HG02840 (cell line): Measurements from ENCODE around the gene NR4A1.

Experiments
- ATAC-seq: cut with Tn5 transposase; IDR thresholded peaks from one replicate; pipeline ENCODE4 v1.9.1; 2021; ENCODE audit warnings: mild to moderate bottlenecking, moderate library complexity, moderate number of reproducible peaks; ENCODE audit not compliant: unreplicated experiment, low FRiP score

Gene NR4A1

DNA sequence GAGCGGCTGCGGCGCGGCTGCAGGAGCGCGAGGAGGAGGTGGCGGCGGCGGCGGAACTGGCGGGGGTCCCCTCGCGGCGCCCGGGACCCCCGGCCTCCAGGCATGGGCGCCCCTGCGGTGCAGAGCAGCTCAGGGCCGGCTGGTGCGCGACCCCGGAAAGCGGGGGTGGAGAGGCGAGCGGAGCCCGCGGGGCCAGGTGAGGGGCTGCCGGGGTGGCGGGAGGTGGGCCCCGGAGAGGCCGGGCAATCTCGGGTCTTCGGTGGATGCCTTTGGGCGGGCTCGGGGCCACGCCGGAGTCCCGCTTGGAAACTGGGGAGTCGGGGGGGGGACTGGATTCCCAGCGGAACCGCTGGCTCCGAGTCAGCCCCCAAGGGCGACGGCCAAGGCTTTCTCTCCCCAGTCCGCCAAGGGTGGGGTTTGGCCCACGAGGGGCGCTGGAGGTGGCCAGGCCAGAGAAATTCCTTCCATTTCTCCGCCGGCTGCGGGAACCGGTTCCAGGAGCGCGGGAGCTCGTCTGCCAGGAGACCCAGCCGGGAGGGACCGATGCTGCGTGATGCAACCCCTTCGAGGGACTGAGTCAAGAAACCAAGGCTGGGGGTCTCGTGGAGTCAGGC lies 13.9 kb upstream of the NR4A1 start:
- ATAC-seq = no peak

DNA sequence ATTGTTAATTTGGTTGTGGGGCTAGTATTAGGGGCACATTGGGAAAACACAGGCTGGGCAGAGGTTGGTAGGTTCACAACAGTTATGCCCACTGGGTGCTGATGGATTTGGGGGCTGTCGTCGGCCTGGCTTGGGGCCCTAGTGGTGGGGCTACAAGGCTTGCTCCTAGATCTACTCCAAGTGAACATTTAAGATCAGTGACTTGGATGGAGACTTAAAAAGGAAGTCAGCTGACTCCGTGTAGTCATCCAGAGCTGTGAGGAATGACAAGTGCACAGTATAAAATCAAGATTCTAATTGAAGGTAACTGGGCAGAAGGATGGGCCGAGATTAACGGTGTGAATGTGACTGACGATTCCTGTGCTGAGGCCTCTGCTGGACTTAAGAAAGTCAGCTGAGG lies 12.8 kb upstream of the NR4A1 start:
- ATAC-seq = no peak

DNA sequence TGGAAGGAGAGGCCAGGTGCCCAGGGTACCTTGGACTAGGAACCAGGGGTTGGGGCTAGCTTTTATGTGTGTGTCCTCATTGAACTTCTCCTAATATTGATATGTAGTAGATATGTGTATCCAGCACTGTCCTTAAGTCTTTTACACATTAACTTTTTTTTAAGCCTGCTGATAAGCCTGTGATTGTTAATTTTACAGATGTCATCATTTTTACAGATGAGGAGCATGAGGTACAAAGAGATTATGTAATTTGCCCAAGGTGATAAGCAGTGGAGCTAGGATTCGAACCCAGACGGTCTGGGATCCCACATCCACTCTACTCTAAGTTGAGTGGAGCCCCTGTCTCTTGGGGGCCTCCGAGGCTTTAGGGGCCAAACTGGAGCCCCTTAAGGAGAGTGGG lies 10.2 kb upstream of the NR4A1 start:
- no peak for ATAC-seq

DNA sequence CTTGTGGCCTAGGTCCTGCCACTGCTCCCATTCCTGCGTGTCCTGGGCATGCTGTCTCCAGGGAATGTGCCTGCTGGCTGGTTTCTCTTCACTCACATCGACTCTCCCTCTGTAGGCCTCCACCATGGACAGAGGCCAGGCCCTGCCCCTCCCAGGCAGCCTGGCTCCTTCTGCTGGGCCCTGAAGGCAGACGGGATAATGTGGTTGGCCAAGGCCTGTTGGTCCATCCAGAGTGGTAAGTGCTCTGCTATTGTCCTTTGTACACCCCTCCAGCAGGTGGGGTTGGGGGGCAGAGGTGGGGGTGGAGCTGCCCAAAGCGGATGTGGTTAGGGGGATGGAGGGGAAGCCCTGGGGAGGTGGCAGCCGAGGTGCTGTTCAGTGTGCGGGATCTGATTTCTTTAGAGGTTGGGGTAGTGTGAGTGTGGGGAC lies 9.5 kb upstream of the NR4A1 start:
- no peak for ATAC-seq

DNA sequence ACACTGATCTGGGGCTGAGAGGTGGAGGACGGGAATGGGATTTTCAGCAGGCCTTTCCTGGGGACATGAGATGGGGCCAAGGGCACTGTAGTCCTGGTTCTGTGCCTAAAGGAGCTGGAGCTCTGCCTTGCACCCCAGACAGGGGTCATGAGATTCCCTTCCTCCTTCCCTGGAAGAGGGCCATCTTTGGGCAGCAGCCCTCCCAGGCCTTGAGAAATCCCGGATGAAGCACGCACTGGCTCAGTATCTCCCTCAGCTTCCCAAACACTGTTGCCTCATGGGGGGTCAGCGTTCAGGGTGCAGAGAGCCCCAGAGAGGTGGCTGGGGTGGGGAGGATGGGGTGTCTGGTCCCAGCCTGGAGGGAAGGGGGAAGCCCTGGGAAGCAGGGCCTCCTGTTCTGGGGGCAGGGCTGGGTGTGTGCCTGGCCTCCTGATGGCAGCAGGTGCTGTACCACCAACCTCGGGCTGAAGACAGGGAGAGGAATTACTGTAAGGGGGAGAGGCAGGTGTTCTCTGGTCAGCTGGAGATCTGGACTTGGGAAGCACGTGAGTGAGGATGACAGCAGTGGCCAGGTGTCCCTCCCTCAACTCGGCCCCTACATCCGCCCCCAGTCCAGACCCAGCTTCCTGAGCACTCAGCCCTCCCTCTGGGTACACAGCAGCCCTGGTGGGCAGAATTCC lies 8.4 kb upstream of the NR4A1 start:
- no peak for ATAC-seq

DNA sequence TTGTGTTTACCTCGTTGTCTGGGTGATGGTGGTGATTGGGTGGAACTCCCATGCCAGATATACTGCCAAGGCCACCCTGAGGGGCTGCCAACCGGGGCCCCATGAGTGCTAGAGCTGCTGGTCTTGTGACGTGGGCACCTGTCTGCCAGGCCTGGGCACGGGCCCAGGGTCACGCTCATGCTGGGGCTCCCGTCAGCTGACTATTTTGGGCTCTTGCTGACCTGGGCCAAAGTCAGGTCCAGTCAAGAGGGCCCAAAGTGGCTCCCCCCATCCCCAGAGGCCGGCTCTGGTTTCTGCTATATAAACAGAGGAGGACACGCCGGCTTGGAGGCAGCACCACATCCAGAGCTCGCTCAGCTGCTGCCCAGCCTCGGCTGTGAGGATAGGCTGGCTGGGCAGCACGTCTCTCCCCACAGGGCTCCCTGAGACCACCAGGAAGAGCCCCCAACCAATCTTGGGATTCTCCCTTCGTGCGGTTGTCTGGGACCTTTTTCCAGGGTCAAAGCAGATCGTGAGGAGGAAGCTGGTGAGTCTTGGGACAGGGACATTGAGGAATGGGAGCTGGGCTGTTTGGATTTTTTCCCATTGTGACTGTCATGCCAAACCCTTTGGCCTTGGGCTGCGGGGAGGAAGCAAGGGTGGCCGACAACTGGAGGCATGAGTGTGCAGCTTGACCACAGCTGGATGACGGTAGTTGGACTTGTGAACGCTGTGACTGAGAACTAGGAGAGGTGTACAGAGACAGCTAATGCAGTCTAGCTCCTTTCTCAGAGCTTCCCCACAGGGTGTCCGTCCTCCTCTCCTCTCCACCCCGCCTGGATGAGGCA lies 7.6 kb upstream of the NR4A1 start:
- no peak for ATAC-seq

DNA sequence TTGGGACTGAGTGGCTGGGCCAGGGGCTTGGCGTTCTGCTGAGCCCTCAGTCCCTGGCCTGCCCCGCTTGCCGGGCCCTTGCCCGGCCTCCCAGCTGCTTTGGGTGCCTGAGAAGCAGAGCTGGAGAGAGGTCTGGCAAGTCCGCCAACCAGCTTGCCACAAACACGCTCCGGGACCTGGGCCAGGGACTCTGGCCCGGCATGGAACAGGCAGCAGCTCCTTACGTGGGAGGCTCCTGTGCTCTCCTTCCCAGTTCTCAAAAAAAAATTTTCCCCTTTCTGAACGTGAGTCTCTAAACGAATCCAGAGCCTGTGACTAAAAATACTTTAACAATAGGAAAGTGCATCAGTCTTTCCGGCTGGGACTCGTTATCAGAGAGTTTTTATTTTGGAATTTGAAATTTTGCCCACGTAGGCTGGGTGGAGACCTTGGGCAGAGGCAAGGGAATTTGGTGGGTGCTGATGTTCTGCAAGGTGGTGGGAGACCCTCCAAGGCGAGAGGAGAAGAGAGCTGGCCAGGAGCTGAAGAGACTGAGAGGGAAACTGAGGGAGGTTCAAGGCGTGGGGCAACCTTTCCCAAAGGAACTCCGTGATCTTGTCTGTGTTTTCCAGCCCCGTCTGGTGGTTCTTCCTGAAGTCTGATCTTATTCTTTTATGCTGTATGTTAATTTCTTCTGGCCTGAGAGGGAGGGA lies 6.8 kb upstream of the NR4A1 start:
- ATAC-seq = no peak

DNA sequence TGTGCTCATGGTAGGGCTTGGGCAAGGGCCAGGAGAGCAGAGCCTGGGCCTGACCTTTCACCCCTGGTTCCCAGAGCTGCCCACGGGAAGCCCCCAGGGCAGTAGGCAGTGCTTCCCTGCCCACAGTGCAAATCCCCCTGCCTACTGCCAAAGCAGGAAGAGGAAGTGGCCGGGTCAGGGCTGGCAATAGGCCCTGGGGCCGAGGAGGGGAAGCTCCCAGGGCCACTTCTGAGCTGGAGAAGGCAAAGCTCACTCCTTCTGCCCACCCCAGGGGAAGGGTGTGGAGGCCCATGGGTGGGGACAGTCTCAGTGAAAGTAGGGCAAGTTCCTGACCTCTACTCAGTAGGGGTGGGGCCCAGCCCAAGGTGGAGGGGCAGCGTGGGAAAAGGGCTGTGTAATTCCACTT lies 5.4 kb upstream of the NR4A1 start:
- no peak for ATAC-seq

DNA sequence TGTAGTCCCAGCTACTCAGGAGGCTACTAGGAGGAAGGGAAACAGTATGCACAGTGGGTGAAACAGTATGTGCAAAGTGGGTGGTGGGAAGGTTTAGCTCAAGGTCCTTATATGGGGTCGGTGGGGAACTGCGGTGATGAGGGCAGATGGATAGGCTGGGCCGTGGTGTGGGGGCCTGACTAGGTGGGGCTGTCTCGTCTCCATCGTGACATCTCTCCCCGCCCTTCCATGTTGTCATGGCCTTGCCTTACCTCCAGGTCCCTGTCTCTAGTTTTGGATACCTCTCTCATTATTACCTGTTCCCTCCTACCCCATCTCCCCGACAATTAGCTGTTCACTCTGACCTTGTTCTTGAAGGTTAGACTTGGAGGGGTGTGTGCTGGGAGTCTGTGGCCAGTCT lies 4.4 kb upstream of the NR4A1 start:
- ATAC-seq = no peak

DNA sequence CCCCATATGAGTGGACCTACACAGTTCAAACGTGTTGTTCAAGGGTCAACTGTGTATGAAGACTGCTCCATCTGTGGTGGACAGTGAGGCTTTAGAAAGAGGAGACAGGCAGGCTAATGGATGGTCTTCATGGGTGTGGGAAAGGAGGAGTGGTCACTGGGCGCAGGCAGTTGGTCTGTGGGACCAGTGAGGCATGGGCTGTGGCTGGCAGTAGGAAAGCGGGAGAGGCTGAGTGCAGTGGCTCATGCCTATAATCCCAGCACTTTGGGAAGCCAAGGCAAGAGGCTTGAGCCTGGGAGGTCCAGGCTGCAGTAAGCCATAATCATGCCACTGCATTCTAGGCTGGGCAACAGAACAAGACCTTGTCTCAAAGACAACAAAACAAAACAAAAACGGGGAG lies 2.0 kb upstream of the NR4A1 start:
- no peak for ATAC-seq

DNA sequence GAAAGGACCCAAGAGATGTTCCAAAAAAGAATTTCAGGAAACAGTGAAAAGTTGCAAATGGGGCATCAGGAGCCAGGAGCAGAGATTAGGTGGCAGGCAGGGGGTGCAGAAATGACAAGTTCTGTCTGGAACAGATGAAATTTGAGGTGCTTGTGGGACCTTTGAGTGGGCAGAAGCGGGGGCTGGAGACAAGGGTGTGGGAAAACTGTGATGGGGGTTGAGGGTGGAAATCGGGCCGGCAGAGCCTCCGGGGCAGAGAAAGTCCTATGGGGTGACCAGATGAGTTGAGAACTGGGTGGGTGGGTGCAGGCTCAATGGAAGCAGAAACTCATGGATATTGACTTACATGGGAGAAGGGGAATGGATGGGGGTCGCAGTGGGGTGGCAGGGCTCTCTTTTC lies 1.6 kb upstream of the NR4A1 start:
- ATAC-seq = no peak

DNA sequence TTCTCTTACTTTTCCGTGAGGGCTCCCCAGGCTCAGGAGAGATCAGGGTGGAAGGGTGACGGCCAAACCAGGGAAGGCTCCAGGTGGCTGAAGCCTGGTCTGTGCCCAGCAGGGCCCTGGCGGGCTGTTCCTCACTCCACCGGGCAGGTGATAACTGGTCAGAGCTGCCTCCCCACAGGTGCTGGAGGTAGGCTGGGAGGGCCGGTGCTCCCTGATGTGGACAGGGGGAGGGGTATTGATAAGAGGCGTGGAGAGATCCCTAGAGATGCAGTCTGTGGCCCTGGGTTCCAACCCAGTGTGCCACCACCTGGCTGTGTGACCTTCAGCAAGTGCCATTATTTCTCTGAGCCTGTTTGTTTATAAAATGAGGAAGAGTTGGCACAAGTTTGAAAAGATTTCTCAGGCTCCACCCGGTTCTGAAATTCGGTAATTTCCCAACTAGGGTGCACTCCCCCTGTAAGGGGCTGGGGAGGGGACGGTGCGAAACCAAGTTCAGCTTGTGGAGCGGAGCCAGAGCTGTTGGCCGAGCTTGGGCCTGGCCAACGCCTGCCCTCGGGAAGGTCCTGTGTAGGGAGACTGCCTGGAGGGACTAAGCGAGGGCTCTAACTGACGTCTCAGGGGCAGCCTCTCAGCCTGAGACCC lies 1.0 kb upstream of the NR4A1 start:
- no peak for ATAC-seq

DNA sequence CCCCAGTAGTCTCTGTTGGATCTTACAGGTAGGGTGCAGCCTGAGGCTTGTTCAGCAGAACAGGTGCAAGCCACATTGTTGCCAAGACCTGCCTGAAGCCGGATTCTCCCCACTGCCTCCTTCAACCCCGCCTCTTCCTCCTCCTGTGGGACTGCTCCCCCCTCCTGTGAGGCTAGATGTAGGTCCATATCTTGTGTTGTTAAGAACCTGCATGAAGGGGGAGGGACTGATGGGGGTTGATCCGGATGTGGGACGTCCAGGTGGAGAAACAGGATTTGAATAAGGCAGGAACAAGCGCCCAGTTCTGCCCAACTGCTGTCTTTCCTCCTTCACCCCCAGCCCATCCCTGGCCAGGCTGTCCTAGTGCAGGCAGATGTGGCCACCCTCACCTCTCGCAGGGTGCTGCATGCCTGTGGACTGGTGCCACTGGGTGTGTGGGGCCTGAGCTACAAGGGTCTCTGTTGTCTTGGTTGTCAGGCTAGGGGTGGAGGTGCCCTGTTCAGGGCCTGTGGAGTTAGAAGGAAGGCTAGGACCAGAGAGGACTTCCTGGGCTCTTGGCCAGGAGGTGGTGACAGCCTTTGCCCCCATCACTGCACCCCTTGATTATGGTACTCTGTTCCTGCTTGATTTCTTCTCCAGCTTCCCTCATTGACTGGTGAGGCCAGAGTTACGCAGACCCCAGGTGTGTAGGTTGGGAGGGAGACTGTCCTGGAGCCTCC lies 1.4 kb downstream of the NR4A1 start:
- ATAC-seq = no peak

DNA sequence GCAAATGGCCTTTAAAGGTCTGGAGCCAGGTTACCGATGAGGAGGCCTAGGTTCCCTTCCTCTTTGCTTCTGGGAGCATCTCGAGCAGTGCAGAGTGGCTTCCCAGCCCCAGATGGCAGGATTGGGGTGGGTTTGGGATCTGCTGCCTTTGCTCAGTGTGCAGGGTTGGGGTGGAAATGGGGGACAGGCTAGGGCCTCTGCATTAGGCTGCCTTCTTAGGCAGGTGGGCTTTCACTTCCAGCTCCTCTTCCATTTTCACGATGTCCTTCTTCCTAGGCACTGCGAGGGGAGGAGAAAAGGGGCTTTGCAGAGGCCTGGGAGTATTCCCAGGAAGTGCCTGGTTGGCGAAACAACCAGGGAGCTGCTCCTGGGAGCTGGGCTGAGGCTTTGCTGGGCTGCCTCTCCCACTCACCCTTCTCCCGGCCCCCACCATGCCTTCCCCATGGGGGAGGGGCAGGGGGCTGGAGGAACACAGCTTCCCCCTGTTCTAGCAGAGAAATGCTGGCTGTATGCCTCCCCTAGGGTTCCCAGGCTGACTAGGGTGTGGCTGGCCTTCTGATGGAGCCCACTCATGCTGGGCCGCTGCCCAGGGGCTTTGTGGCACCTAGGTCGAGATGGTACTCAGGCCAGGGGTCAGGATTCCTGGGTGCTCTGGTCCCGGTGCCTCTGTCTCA lies 2.4 kb downstream of the NR4A1 start:
- no peak for ATAC-seq

DNA sequence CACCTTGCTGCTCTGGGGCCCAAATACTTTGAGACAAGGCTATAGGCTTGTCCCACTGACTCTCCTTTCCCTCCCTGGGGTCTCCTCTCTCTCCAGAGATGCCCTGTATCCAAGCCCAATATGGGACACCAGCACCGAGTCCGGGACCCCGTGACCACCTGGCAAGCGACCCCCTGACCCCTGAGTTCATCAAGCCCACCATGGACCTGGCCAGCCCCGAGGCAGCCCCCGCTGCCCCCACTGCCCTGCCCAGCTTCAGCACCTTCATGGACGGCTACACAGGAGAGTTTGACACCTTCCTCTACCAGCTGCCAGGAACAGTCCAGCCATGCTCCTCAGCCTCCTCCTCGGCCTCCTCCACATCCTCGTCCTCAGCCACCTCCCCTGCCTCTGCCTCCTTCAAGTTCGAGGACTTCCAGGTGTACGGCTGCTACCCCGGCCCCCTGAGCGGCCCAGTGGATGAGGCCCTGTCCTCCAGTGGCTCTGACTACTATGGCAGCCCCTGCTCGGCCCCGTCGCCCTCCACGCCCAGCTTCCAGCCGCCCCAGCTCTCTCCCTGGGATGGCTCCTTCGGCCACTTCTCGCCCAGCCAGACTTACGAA lies 3.1 kb downstream of the NR4A1 start:
- ATAC-seq = no peak

DNA sequence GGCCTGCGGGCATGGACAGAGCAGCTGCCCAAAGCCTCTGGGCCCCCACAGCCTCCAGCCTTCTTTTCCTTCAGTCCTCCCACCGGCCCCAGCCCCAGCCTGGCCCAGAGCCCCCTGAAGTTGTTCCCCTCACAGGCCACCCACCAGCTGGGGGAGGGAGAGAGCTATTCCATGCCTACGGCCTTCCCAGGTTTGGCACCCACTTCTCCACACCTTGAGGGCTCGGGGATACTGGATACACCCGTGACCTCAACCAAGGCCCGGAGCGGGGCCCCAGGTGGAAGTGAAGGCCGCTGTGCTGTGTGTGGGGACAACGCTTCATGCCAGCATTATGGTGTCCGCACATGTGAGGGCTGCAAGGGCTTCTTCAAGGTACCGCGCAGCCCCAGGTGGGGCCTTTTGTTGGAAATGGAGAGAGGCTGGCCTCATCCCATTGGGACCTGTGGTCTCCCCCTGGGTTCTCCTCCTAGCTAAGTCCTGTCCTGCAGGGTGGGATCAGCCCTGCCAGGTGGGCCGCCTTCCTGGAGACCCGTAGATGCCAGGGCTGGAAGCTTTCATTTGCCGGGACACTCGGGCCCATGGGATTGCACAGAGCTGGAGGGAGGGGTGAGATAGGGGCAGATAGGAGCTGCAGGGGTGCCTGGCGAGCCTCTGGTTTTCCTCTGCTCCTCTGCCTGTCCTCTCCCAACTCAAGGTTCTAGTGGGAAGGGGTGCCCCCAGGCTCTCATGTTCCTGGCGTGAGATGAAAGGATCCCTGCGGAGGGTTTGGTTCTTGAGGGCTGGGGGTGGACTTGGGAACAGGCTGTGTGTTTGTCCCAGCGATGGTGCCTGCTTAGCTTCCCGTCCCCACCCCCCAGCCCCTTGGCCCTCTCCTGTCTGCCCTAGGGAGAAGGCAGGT lies 3.8 kb downstream of the NR4A1 start:
- no peak for ATAC-seq

DNA sequence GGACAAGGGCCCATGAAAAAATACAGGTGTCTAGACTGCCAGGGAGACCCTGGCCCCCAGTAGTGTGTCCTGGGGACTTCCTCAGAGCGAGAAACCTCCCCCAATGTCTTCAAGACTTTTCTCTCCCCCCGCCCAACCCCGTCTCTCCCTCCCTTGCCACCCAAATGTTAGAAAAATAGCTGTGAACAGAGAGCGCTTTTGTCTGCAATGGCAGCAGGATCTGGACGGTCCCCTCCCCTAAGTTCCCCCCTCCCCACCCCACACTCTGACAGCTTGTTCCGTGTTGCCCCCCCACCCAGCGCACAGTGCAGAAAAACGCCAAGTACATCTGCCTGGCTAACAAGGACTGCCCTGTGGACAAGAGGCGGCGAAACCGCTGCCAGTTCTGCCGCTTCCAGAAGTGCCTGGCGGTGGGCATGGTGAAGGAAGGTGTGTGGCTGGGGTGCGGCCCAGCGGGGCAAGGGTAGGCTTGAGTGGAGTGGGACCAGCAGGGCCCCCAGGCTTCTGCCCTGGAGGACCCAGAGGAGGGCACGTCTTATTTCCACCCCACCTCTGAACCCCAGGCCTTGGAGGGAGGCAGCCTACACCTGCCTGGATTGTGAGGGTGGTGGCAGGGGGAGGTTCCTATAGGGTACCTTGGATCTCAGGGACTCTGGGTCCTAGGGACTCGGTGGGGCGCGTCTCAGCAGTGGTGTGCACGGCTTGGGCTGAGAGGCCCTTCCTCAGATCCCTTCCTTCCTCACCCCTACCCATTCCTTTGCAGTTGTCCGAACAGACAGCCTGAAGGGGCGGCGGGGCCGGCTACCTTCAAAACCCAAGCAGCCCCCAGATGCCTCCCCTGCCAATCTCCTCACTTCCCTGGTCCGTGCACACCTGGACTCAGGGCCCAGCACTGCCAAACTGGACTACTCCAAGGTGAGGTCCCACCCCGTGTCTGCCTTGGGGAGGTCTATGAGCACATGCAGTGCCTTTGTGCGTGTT lies 4.8 kb downstream of the NR4A1 start:
- ATAC-seq = no peak
